Stomach smooth muscle (tissue), 2 donors: ENCODE data around the gene NKAIN1.
"Not testable (repeated sequence)": the region's sequence is repeated elsewhere in the genome, so short reads cannot be mapped to it uniquely, and the experiment has no call there.

ENCODE experiments used
- H3K27ac ChIP-seq: one replicate; pipeline ENCODE4 v1.7.0; 2013; ENCODE audit warnings: mild to moderate bottlenecking, low read length, inconsistent platforms
- H3K27me3 ChIP-seq, 2 donors: one replicate each; pipeline ENCODE4 v1.7.0; 2013; ENCODE audit warnings: low read length in 2 of 2; ENCODE audit not compliant: insufficient read depth in 2 of 2, control insufficient read depth in 1 of 2
- H3K36me3 ChIP-seq, 2 donors: one replicate each; pipeline ENCODE4 v1.7.0; 2013; ENCODE audit warnings: low read length in 2 of 2; ENCODE audit not compliant: control insufficient read depth in 2 of 2, insufficient read depth in 2 of 2
- H3K4me1 ChIP-seq: one replicate; pipeline ENCODE4 v1.7.0; 2013; ENCODE audit warnings: low read length; ENCODE audit not compliant: control insufficient read depth, insufficient read depth
- H3K4me3 ChIP-seq, 2 donors: one replicate each; pipeline ENCODE4 v1.7.0; 2013; ENCODE audit warnings: low read length in 2 of 2
- H3K9ac ChIP-seq, 2 donors: one replicate each; pipeline ENCODE4 v1.7.0; 2013; ENCODE audit warnings: low read length in 2 of 2, mild to moderate bottlenecking in 1 of 2
- H3K9me3 ChIP-seq, 2 donors: one replicate each; pipeline ENCODE4 v1.7.0; 2013; ENCODE audit warnings: low read length in 2 of 2; ENCODE audit not compliant: control insufficient read depth in 2 of 2
- donor health status: healthy.
- donor health status: Pancreatic carcinoma.

NKAIN1 gene

GRCh38 chr1:31239653-31240241, at the start of gene NKAIN1:
Gene NKAIN1 (minus strand): TSS chr1:31239887. CDS start chr1:31239547, 340 bp downstream.
- H3K4me3 ChIP-seq = peak within 1 kb of the TSS in 1 of 2 donors; percentile 44
- peaks cover 9% of the 10 kb centered on the region for H3K4me1 ChIP-seq
- peaks cover 36 to 41% of the 10 kb centered on the region in 2 donors for H3K27me3 ChIP-seq
- H3K9ac ChIP-seq = no peak within 1 kb of the TSS
- no peaks in the 10 kb centered on the region for H3K9me3 ChIP-seq
- H3K27ac ChIP-seq = no peak within 1 kb of the TSS
- H3K36me3 ChIP-seq = no peaks in the 10 kb centered on the region

GRCh38 chr1:31289021-31289420, 49.3 kb upstream of the NKAIN1 start:
- no peak overlapping the region for H3K9ac ChIP-seq
- H3K27me3 ChIP-seq = no peaks in the 10 kb centered on the region
- H3K4me3 ChIP-seq = no peak overlapping the region
- H3K4me1 ChIP-seq = no peaks in the 10 kb centered on the region
- peaks cover 43 to 48% of the 10 kb centered on the region in 2 donors for H3K36me3 ChIP-seq
- H3K27ac ChIP-seq = no peak overlapping the region
- no peaks in the 10 kb centered on the region for H3K9me3 ChIP-seq

DNA sequence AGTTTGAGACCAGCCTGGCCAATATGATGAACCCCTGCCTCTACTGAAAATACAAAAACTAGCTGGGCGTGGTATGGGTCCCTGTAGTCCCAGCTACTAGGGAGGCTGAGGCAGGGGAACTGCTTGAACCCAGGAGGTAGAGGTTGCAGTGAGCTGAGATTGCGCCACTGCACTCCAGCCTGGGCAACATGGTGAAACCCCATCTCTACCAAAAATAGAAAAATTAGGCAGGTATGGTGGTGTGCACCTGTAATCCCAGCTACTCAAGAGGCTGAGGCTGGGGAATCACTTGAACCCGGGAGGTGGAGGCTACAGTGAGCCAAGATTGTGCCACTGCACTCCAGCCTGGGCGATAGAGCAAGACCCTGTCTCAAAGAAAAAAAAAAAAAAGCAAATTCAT, 48.1 kb upstream of the NKAIN1 start:
- H3K9me3 ChIP-seq, H3K27me3 ChIP-seq, H3K4me1 ChIP-seq, H3K9ac ChIP-seq, H3K27ac ChIP-seq, H3K4me3 ChIP-seq: not testable (repeated sequence)
- H3K36me3 ChIP-seq = peaks cover 41 to 48% of the 10 kb centered on the region in 2 donors

- peaks cover 27 to 43% of the 10 kb centered on the region in 2 donors for H3K36me3 ChIP-seq
- H3K9ac ChIP-seq, H3K4me1 ChIP-seq, H3K4me3 ChIP-seq, H3K9me3 ChIP-seq, H3K27ac ChIP-seq, H3K27me3 ChIP-seq: not testable (repeated sequence)
Measured at GRCh38 chr1:31282426-31282825, 42.7 kb upstream of the NKAIN1 start.

GRCh38 chr1:31273619-31274018, 33.9 kb upstream of the NKAIN1 start:
- Histone ChIP-seq H3K9me3 (no peaks in the 10 kb centered on the region), H3K27me3 (no peaks in the 10 kb centered on the region), H3K36me3 (peaks cover 21 to 26% of the 10 kb centered on the region in 2 donors), H3K9ac (no peak overlapping the region), H3K4me1 (no peaks in the 10 kb centered on the region), H3K4me3 (no peak overlapping the region), H3K27ac (no peak overlapping the region)

DNA sequence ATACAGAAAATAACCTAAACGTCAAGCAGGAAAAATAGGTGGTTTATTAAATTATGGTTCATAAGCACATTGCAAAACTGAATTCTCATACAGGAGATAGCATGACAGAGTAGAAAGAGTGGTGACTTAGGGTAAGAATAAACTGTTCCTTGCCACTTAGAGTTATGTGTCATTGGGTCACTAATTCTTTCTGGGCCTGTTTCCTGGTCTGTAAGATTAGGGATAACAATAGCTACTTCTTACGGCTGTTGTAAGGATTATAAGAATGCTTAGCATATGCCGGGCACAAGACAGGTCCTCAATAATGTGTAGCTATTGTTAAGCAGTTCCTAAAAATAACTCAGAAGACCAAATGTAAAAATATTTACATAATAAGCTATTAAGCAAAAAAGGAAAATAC, 32.7 kb upstream of the NKAIN1 start:
- no peak overlapping the region for H3K9ac ChIP-seq
- H3K36me3 ChIP-seq = peaks cover 22 to 28% of the 10 kb centered on the region in 2 donors
- H3K4me1 ChIP-seq = no peaks in the 10 kb centered on the region
- H3K27ac ChIP-seq = no peak overlapping the region
- no peaks in the 10 kb centered on the region for H3K9me3 ChIP-seq
- no peaks in the 10 kb centered on the region for H3K27me3 ChIP-seq
- H3K4me3 ChIP-seq = no peak overlapping the region

- no peaks in the 10 kb centered on the region for H3K27me3 ChIP-seq
- no peak overlapping the region for H3K4me3 ChIP-seq
- H3K36me3 ChIP-seq = peaks cover 35 to 36% of the 10 kb centered on the region in 2 donors
- H3K9me3 ChIP-seq = no peaks in the 10 kb centered on the region
- no peak overlapping the region for H3K9ac ChIP-seq
- no peak overlapping the region for H3K27ac ChIP-seq
- H3K4me1 ChIP-seq = peaks cover 7% of the 10 kb centered on the region
Measured at GRCh38 chr1:31266547-31266946, 26.9 kb upstream of the NKAIN1 start.

DNA sequence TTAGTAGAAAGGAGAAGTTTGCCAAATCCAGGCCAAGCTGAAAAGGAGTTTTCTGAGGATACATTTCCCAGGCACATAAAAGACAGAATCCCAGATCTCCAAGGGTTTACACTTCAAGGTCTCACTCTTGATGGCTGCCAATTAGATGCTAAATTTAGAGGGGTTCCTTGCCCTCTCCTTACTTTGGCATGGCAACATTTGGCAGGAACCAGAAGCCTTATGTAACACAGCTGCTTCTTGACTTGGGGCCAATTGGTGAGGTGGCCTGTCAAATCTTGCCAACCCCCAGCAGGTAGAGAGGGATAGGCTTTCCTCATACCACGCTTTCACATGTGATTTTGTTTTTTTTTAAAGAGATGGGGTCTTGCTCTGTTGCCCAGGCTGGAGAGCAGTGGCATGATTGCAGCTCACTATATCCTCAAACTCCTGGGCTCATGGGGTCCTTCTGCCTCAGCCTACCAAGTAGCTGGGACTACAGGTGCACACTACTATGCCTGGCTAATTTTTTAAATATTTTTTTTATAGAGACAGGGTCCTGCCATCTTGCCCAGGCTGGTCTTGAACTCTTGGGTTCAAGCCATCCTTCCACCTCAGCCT, 25.2 kb upstream of the NKAIN1 start:
- Histone ChIP-seq H3K4me3 (no peak overlapping the region), H3K27me3 (no peaks in the 10 kb centered on the region), H3K4me1 (peaks cover 7% of the 10 kb centered on the region), H3K9ac (no peak overlapping the region), H3K27ac (no peak overlapping the region), H3K9me3 (no peaks in the 10 kb centered on the region), H3K36me3 (peaks cover 34% of the 10 kb centered on the region in 2 donors)

GRCh38 chr1:31263408-31263807, 23.7 kb upstream of the NKAIN1 start:
- no peaks in the 10 kb centered on the region for H3K27me3 ChIP-seq
- H3K27ac ChIP-seq = no peak overlapping the region
- peaks cover 7% of the 10 kb centered on the region for H3K4me1 ChIP-seq
- no peaks in the 10 kb centered on the region for H3K9me3 ChIP-seq
- H3K36me3 ChIP-seq = peaks cover 28 to 32% of the 10 kb centered on the region in 2 donors
- no peak overlapping the region for H3K9ac ChIP-seq
- no peak overlapping the region for H3K4me3 ChIP-seq

- not testable (repeated sequence) for H3K27me3 ChIP-seq, H3K9me3 ChIP-seq, H3K9ac ChIP-seq, H3K4me3 ChIP-seq, H3K4me1 ChIP-seq, H3K27ac ChIP-seq
- peaks cover 32% of the 10 kb centered on the region in 2 donors for H3K36me3 ChIP-seq
Measured at GRCh38 chr1:31262393-31262792, 22.7 kb upstream of the NKAIN1 start.

GRCh38 chr1:31261916-31262315, 22.2 kb upstream of the NKAIN1 start:
- Histone ChIP-seq H3K9ac (no peak overlapping the region), H3K27me3 (no peaks in the 10 kb centered on the region), H3K36me3 (peaks cover 30 to 32% of the 10 kb centered on the region in 2 donors), H3K4me1 (peaks cover 7% of the 10 kb centered on the region), H3K9me3 (no peaks in the 10 kb centered on the region), H3K27ac (no peak overlapping the region), H3K4me3 (no peak overlapping the region)
